Measurements from ENCODE around the gene NUP58.
"Not testable (repeated sequence)": the region's sequence is repeated elsewhere in the genome, so short reads cannot be mapped to it uniquely, and the experiment has no call there.

Gene NUP58

GRCh38 chr13:25295228-25295627 lies 6.2 kb upstream of the NUP58 start:
- no peaks in the 10 kb centered on the region for H3K9me3 Mint-ChIP-seq
- H3K36me3 Mint-ChIP-seq (ENCODE audit: low read depth) = no peaks in the 10 kb centered on the region
- H3K27ac Mint-ChIP-seq = no peak overlapping the region
- peaks cover 5% of the 10 kb centered on the region for H3K4me1 Mint-ChIP-seq
- H3K4me3 Mint-ChIP-seq = no peak overlapping the region
- no peak for TF ChIP-seq CTCF (IDR thresholded peaks at IDR 0.05; ENCODE audit: unreplicated experiment in 3 of 3)
- H3K27me3 Mint-ChIP-seq (ENCODE audit: low read depth) = peaks cover 22% of the 10 kb centered on the region

GRCh38 chr13:25295701-25296100 lies 5.7 kb upstream of the NUP58 start:
- H3K27ac Mint-ChIP-seq = no peak overlapping the region
- peaks cover 22% of the 10 kb centered on the region for H3K27me3 Mint-ChIP-seq (ENCODE audit: low read depth)
- no peaks in the 10 kb centered on the region for H3K9me3 Mint-ChIP-seq
- no peak overlapping the region for H3K4me3 Mint-ChIP-seq
- no peak for TF ChIP-seq CTCF (IDR thresholded peaks at IDR 0.05; ENCODE audit: unreplicated experiment in 3 of 3)
- H3K4me1 Mint-ChIP-seq = peaks cover 5% of the 10 kb centered on the region
- H3K36me3 Mint-ChIP-seq (ENCODE audit: low read depth) = no peaks in the 10 kb centered on the region

GRCh38 chr13:25300861-25301346 lies 521 bp upstream of the NUP58 start:
- Mint-ChIP-seq H3K4me1 (peaks cover 27% of the 10 kb centered on the region), H3K27me3 (ENCODE audit: low read depth) (peaks cover 14% of the 10 kb centered on the region), H3K9me3 (no peaks in the 10 kb centered on the region), H3K4me3 (peak overlapping the region; percentile 93 to 97 (median 95)), H3K36me3 (ENCODE audit: low read depth) (peaks cover 6% of the 10 kb centered on the region), H3K27ac (peak overlapping the region; percentile 93 to 98 (median 93))
- TF ChIP-seq CTCF (IDR thresholded peaks at IDR 0.05; ENCODE audit: unreplicated experiment in 3 of 3) = no peak

- H3K27me3 Mint-ChIP-seq (ENCODE audit: low read depth) = peaks cover 12% of the 10 kb centered on the region
- H3K9me3 Mint-ChIP-seq = no peaks in the 10 kb centered on the region
- peaks cover 10% of the 10 kb centered on the region for H3K36me3 Mint-ChIP-seq (ENCODE audit: low read depth)
- peak overlapping the region; percentile 93 to 98 (median 93) for H3K27ac Mint-ChIP-seq
- H3K4me1 Mint-ChIP-seq = peaks cover 32% of the 10 kb centered on the region
- TF ChIP-seq CTCF (IDR thresholded peaks at IDR 0.05; ENCODE audit: unreplicated experiment in 3 of 3) = no peak
- H3K4me3 Mint-ChIP-seq = peak overlapping the region; percentile 93 to 97 (median 95)
Measured at GRCh38 chr13:25302121-25302520, 696 bp downstream of the NUP58 start.

DNA sequence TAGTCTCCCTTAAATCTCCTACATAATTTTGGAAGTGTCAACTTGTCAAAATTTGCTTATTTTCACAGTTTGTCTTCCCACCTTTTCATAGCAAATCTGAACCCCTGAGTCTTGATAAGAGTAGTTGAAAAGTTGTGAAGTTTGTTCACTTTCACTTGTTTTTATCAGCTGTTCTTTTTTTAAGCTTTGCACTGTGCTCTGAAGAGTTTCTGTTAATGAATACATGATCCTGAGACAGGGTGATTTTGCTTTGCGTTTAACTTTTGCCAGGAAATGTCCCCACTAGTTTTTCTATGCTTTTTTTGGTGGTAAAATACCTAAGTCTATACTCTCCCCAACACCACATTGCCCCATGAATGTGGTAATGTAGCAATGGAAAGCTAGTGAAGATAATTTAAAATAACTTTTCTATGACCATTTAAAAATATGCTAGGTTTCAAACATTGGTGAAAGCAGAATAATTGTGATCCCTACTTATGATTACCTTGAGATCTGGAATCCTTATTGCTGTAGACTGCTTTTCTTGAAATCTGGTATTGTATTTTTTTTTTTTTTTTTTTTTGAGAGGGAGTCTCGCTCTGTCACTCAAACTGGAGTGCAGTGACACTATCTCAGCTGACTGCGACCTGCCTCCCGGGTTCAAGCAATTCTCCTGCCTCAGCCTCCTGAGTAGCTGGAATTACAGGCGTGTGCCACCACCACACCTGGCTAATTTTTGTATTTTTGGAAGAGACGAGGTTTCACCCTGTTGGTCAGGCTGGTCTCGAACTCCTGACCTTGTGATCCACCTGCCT lies 5.4 kb downstream of the NUP58 start:
- Mint-ChIP-seq H3K9me3 (no peaks in the 10 kb centered on the region), H3K4me1 (peaks cover 31% of the 10 kb centered on the region), H3K4me3 (peak overlapping the region; percentile 21 to 53 (median 45)), H3K27ac (peak overlapping the region; percentile 66 to 89 (median 69)), H3K27me3 (ENCODE audit: low read depth) (no peaks in the 10 kb centered on the region), H3K36me3 (ENCODE audit: low read depth) (peaks cover 40% of the 10 kb centered on the region)
- no peak for TF ChIP-seq CTCF (IDR thresholded peaks at IDR 0.05; ENCODE audit: unreplicated experiment in 3 of 3)

GRCh38 chr13:25310891-25311290 lies 9.5 kb downstream of the NUP58 start:
- Mint-ChIP-seq H3K4me1 (peaks cover 5% of the 10 kb centered on the region), H3K27me3 (ENCODE audit: low read depth) (no peaks in the 10 kb centered on the region), H3K9me3 (no peaks in the 10 kb centered on the region), H3K4me3 (no peak overlapping the region), H3K27ac (no peak overlapping the region), H3K36me3 (ENCODE audit: low read depth) (peaks cover 60% of the 10 kb centered on the region)
- no peak for TF ChIP-seq CTCF (IDR thresholded peaks at IDR 0.05; ENCODE audit: unreplicated experiment in 3 of 3)

GRCh38 chr13:25318946-25319345 lies 17.5 kb downstream of the NUP58 start:
- H3K27me3 Mint-ChIP-seq (ENCODE audit: low read depth); H3K4me1 Mint-ChIP-seq; H3K27ac Mint-ChIP-seq; H3K4me3 Mint-ChIP-seq; H3K9me3 Mint-ChIP-seq: not testable (repeated sequence)
- peaks cover 42% of the 10 kb centered on the region for H3K36me3 Mint-ChIP-seq (ENCODE audit: low read depth)

All from nephron (organoid).